Fibroblast of mammary gland (primary cell): ENCODE results near the gene GTF3C1.
A peak's percentile ranks its signal among the peaks of the same experiment; 100 is the strongest.

ENCODE experiments used
- DNase-seq: peaks from one replicate; pipeline ENCODE4 v3.0.0-alpha.2; 2010; ENCODE audit warnings: low read depth
- H3K4me3 ChIP-seq: 2 replicates; pipeline ENCODE4 v1.5.1; 2011; ENCODE audit warnings: low read depth, mild to moderate bottlenecking, low read length, moderate library complexity; ENCODE audit not compliant: control insufficient read depth
- TF ChIP-seq, protein P1 (sequence below): conservative IDR thresholded peaks from 2 replicates; pipeline ENCODE4 v1.5.1; 2011; ENCODE audit warnings: low read depth, low read length, inconsistent platforms; ENCODE audit not compliant: control insufficient read depth, insufficient read depth

GTF3C1 gene

DNA sequence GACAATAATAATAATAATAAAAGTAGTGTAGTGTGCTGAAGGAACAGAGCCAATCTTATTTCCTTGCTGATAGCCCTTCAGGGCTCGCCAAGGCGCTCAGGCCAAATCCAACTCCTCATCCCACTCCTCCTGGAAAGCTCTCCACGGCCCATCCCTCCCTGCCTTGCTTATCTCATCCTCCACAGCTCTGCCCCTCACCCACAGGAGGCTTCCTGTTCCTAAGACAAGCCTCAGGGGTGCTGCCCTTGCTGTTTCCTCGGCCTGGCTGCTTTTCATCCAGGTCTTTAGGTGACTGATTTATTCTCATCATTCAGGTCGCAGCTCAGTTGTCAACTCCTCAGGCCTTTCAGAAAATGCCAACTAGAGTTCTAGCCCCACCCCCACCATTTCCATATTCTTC lies 11.2 kb downstream of the GTF3C1 start:
- H3K4me3 ChIP-seq = no peak overlapping the region
- DNase-seq = no peak
- TF ChIP-seq, protein P1, sequence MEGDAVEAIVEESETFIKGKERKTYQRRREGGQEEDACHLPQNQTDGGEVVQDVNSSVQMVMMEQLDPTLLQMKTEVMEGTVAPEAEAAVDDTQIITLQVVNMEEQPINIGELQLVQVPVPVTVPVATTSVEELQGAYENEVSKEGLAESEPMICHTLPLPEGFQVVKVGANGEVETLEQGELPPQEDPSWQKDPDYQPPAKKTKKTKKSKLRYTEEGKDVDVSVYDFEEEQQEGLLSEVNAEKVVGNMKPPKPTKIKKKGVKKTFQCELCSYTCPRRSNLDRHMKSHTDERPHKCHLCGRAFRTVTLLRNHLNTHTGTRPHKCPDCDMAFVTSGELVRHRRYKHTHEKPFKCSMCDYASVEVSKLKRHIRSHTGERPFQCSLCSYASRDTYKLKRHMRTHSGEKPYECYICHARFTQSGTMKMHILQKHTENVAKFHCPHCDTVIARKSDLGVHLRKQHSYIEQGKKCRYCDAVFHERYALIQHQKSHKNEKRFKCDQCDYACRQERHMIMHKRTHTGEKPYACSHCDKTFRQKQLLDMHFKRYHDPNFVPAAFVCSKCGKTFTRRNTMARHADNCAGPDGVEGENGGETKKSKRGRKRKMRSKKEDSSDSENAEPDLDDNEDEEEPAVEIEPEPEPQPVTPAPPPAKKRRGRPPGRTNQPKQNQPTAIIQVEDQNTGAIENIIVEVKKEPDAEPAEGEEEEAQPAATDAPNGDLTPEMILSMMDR = no peak

DNA sequence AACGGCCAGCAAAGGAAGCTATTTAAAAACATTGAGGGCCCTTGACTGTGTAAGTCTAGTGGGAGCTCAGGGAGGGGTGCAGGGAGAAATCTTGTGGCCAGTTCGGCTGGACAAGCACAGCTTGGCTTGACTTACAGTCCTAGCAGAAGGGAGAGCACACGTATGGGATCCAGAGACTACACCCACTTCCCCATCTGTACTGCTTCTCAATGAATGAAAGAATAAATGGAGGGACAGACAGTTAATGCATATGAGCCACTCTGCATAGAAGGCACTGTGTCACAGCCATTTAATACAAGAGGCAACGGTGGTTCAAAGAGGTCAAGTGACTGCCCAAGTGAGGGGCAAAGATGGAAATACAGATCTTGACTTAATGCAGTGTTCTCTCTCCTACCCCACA lies 15.5 kb downstream of the GTF3C1 start:
- no peak for DNase-seq
- TF ChIP-seq, protein P1 = no peak
- no peak overlapping the region for H3K4me3 ChIP-seq

DNA sequence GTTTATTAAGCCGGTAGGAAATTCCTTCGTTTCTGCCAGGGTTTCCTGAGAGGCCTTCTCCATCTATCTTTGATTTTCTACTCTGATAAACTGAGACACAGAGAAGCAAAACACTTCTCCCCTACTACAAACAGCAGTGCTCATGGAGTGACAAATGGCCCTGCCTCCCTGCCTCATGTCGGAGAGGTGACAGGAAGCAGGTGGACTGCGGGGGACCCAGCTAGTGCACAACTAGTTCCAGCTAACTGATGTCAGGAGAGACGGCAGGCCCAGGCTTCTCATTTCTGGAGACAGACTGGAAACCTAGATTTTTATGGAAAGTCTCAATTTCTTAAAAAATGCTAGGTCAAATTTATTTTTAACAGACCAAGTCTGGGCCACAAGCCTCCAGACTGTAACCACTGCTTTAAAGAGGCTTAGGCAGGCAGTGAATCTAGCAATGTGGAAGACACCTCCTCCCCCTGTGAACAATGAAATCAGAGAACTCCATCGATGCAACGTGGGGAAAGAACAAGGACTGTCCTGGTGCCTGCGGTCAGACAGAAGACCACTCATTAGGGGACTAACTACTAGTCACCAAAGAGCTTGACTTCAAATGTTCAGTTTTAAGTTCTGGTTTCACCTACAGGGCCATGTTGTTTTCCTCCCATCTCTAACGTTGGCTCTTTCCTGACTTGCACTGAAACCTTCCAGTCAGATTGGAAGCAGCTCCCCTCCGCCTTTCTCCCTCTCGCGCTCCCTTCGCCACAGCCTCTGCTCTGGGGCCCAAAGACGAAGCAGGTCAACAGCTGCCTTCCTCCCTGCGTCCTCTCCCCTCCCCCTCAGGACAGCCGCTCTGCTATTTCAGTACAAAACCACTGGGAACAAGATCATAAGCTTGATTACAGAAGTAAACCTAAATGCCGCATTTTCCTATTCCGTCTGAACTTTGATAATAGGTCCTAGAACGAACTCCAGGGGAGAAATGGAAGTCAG lies 17.6 kb downstream of the GTF3C1 start:
- DNase-seq = no peak
- TF ChIP-seq, protein P1 = no peak
- no peak overlapping the region for H3K4me3 ChIP-seq

DNA sequence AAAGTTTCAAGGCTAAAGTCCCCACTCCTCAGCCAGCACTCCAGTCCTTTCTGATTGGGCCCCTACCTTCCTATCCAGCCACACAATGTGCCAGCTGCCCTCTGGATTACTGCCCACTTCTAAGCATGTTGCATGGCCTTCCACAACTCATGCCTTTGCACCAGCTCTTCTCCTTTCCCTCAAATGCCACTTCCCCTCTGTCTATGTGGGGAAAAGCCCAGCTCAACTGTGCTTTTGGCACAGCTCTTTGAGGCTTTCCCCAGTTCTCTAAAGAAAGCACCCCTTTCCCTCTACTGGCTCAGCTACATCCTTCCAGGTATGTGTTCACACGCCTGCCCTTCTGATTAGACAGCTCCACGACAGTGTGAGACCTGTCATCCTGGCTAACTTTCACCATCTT lies 18.5 kb downstream of the GTF3C1 start:
- no peak overlapping the region for H3K4me3 ChIP-seq
- TF ChIP-seq, protein P1 = no peak
- DNase-seq = no peak

DNA sequence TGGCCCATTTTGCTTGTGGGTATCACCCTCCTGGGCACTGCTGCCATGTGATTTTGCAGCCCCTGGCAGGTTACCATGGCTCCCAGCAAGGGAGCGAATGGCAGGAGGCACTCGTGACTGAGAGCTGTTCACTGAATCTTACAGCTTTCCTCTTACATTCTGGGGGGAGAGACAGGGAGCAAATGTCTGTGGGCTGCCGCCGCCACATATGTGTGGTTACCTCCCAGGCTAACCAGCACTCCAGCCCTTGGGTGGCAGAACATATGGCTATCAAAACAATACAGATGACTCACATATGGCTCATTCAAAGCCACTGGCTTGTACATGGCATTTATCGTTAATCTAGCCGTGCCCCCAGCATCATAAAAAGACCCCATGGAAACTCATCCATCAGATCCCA lies 19.8 kb downstream of the GTF3C1 start:
- DNase-seq = peak; percentile 76

DNA sequence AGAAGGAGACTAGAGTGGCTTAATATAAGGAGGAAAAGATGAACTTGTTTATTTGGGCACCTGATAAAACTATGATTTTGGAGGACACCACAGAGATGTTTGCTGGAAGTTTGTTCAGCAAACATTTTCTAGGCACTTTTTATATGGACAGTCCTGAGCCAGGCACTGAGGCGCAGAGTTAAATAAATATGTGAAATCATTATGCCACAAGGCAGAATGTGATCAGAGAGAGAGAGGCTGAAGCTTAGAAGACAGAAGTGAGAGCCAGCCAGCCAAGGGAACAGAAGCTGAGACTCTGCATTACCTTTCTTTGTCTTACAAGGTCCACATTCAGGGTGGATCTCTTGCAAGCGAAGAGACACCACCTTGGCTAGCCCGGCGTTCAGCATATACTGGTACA lies 21.4 kb downstream of the GTF3C1 start:
- no peak for DNase-seq
- TF ChIP-seq, protein P1 = no peak
- no peak overlapping the region for H3K4me3 ChIP-seq

More for the DNA sequence above, 19.8 kb downstream of the GTF3C1 start:
- no peak overlapping the region for H3K4me3 ChIP-seq
- TF ChIP-seq, protein P1 = no peak
